ENCODE measurements around the gene MGRN1.

DNA sequence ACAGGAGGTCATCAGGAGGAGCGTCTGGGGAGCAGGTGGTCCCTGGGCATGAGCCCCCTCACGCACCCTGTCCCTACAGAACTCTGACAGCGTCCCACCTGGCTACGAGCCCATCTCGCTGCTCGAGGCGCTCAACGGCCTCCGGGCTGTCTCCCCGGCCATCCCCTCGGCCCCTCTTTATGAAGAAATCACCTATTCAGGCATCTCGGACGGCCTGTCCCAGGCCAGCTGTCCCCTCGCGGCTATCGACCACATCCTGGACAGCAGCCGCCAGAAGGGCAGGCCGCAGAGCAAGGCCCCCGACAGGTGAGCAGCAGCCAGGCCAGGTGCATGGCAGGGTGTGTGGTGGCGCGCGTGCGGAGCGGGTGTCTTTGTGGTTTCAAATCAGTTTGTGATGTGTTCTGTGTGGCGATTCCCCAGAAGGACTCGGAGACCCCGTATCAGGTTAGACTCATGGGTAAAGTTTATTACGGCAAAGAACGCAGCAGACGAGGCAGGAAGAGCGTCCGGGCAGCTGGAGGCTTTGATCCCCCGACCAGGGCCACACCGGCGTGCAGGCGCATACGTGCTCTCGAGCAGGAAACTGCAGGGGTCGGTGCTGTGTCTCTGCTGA lies 57.0 kb downstream of the MGRN1 start:
- TF ChIP-seq CTCF (conservative IDR thresholded peaks at IDR 0.05 in 1 of 2, IDR thresholded peaks at IDR 0.05 in 1 of 2; ENCODE audit: extremely low read depth in 1 of 2, insufficient read depth in 1 of 2, low read depth in 1 of 2, low read length in 2 of 2) (no peak), EZH2 (IDR thresholded peaks at IDR 0.05; ENCODE audit: borderline replicate concordance, low read length) (no peak)

Measured in mammary epithelial cell (primary cell).